Fibroblast of the conjunctiva (primary cell): ENCODE measurements around the gene CDC73.

Source experiments
- DNase-seq: peaks from one replicate; pipeline ENCODE4 v3.0.0-alpha.2; 2010; ENCODE audit warnings: low read depth

The CDC73 gene

DNA sequence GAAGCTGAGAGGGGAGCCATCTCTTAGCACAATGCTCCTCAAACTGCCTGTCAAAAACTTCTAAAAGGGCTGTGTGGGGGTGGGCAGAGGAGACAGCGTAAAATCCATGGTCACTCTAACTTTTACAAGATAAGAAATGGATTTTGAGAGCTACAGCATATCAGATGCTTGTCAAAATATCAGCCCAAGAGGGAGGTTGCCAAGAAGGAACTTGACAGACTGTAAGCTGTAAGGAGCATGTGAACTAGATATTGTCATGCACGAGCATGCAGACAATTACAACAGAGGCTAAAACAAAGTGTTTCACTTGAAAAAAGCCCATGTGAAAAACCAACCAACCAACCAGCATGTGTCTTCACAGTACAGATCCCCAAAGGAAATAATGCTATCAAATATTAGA, 171.9 kb downstream of the CDC73 start:
- no peak for DNase-seq

DNA sequence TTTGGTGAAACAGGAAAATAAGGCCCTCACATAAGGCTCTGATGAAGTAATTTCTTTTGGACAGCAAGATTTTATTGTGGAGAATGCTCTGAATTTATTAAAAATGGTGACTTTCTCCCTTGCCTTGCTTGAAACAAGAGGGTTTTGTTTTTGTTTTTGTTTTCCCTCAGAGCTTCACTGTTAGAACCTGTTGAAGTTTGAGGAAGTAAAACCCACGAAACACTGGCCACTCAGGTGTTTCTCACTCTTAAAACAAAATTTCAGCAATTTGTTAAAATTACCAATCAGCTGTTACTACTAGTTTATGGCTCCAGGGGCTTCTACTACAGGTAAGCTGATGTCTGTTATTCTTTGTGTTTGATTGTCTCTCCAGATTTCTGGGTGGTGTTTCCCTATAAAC, 177.2 kb downstream of the CDC73 start:
- no peak for DNase-seq

DNA sequence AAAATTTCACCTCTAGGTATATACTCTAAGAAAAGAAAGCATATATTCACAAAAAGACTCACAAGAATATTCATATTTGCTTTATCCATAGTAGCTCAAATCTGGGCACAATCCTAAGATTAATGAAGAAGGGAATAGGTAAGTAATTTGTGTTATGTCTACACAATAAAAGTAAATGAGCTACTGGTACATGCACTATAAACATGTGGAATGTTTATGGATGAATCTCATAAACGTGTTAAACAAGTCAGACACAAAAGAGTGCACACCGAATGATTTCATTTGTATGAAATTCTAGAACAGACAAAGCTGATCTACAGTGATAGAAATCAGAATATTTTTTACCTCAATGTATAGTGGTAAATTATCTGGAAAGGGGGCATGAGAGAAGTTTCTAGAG, 179.9 kb downstream of the CDC73 start:
- no peak for DNase-seq

DNA sequence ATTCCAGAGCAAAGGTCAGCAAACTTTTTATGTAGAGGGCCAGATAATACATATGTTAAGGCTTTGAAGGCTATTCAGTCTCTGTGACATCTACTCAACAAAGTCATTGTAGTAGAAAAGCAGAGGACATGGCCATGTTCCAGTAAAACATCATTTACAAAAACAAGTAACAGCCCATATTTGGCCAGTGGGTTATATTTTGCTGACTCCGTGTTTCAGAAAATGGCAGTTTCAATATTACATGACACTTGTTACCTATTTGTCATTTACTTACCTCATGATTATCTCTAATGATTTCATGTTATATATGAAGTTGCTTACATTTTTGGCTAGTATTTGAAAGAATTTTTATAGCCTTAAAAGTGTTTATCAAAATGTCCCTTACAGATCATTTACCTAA, 182.0 kb downstream of the CDC73 start:
- no peak for DNase-seq
